NCI-H2196 (cell line): ENCODE data around the gene MIOS.
A peak's percentile ranks its signal among the peaks of the same experiment; 100 is the strongest.
"Not testable (repeated sequence)": the region's sequence is repeated elsewhere in the genome, so short reads cannot be mapped to it uniquely, and the experiment has no call there.

Experiments used
- DNase-seq: peaks from one replicate; lab custom pipeline; 2025; ENCODE audit not compliant: unreplicated experiment; lab: John Stamatoyannopoulos, UW

The MIOS gene

DNA sequence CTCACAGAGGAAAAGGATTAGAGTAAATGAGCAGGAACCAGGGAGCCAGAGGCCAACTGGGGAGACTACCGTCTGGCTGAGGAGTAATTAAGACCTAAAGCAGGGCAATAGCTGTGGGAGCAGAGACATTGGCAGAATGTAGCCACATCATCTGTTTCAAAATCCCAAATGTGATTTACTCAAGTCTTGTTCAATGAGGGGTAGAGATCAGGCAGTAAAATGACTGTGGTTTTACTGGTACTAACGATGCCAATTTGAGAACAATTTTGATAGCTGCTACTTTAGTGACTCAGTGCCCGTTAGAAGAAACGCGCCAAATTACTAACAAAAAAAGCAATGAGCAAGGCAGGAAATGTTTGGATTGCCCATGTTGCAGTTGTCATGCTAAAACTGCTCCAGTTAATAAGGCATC, 12.7 kb upstream of the MIOS start:
- DNase-seq = peak; percentile 20

DNA sequence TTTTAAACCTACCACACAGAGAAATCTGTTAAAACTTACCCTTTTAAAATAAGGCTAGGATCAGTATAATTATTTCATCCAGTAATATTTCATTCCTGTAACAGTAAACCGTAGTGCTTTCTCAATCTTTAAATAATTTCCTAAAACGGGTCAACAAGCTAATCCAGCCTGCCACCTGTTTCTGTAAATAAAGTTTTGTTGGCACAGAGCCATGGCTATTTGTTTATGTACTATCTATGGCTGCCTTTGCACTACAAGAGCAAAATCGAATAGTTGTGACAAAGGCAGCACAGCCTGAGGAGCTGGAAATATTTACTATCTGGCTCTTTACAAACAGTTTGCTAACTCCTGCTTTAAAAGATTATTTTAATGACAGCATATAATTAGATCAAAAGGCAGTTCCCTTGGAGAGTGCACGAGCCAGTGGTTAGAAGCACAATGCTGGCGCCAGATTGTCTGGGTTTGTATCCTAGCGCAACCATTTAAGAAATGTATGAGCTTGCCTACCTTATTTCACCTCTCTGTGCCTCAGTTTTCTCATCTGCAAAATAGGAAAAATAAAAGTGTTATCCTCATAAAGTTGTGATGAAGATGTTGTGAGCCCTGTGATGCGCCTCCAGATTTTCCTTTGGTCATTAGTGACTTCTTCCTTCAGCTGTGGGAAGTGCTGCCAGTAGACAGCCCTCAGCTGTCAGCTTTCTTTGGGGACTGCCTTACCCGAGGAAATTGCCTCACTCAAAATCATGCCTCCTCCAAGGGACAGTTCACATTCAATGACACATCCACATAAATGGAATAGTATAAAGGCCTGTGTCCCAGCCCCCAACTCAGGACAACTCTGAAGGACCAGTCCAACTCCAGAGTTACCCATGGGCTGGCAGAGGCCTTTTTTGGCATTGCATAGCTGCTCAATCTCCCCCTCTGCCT, 11.8 kb upstream of the MIOS start:
- peak; percentile 79 for DNase-seq

DNA sequence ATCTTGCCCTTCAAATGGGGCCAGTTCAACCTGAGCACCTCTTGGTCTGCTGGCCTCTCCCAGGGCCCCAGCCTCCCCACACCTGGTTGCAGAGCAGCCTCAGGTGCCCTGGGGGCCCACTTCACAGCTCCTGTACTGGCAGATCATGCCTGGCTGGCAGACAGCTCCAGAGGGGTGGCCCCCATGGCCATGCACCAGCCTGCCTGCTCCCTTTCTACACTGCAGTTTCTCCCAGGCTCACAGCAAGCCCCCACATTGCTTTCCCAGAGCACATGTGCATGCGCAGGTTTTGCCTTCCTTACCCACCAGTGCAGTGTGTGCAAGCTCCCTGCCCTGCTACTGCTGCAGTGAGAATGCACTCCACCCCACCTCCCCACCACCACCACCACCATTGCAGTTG, 9.8 kb upstream of the MIOS start:
- no peak for DNase-seq

DNA sequence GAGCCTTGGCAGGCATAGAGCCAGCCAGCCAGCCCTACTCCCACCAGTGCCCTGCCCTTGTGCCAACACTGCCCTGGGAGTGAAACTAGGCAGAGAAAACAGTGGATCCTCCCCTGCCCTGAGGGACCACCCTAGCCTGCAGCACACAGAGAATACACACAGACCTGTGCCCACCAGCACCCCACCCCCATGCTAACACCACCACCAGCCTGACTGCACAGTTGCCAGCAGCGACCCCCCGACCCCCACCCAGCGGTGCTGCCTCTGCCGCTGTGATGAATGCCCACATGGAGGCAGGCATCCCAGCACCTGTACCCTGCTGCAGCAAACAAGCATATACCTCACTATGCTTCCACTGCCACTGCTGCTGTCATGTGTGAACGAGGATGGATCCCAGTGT, 9.4 kb upstream of the MIOS start:
- no peak for DNase-seq

DNA sequence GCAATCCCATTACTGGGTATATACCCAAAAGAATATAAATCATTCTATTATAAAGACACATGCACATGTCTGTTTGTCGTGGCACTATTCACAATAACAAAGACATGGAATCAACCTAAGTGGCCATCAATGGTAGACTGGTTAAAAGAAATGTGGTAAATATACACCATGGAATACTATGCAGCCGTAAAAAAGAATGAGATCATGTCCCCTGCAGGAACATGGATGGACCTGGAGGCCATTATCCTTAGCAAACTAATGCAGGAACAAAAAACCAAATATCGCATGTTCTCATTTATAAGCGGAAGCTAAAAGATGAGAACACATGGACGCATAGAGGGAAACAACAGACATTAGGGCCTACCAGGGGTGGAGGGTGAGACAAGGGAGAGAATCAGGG, 5.1 kb upstream of the MIOS start:
- DNase-seq = not testable (repeated sequence)

DNA sequence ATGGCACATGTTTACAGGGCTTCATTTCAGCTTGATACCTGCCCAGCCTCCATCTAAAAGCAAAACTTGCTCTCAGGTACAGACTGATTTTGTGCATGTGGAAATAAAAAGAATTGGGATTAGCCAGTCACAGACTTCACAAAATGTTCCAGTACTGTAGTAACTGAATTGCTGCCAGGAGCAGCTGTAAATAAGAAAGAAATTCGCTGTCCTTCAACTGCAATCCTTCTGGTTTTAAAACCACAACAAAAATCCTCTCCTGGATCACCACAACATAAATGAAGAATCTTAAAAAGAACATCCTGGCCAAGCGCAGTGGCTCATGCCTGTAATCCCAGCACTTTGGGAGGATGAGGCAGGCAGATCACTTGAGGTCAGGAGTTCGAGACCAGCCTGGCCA, 3.9 kb upstream of the MIOS start:
- DNase-seq = no peak

DNA sequence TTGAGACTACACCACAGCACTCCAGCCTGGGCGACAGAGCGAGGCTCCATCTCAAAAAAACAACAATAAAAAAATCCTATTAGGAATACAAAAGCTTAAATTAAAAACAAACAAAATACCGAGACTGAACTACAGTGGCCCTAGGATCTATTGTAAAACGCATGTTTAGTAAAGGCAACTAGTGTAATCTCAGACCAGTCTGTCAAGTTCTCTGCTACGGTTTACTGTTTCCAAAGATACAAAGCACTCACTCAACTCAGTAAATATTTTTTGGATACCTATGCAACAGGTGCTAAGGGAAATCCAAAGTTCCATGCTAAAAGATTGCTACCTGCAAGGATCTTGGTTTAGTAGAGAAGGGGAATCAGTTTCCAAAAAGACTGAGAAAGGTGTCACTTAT, 3.4 kb upstream of the MIOS start:
- DNase-seq = no peak

DNA sequence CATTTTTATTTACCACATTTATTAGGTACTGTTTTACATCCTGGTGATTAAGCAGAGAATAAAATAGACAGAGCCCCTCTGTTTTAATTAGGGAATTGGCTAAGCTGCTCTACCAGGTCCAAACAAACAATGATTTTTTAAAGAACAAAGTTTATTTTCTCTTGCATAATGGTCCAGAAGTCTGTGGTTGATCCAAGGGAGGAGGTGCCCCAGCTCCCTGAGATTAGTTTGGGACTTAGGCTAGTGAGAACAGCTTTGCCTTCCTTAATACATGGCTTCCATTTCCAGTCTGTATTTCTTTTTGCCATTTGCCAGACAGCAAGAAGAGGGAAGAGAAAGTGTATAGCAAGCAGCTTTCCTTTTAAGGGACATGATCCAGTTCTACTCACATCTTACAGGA, 2.9 kb upstream of the MIOS start:
- no peak for DNase-seq

DNA sequence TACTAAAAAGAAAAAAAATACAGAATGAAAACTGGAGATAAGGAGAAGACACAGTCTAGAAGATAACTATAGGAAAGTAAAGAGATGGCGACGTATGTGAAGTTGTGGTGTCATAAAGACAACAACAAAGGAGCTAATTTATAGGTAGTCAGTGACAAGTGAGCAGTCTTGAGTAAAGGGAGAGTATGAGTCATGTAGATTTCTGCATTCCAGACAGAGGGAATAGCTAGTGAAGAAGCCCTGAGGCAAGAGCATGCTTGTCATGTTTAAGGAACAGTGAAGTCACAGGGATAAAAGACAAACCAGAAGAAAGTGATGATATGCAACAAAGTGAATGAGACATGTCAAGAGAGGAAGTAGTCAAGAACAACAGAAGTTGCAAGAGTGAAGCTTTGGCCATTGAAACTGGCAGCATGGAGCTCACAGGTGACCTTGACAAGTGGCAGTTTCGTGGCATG, 2.3 kb upstream of the MIOS start:
- no peak for DNase-seq

DNA sequence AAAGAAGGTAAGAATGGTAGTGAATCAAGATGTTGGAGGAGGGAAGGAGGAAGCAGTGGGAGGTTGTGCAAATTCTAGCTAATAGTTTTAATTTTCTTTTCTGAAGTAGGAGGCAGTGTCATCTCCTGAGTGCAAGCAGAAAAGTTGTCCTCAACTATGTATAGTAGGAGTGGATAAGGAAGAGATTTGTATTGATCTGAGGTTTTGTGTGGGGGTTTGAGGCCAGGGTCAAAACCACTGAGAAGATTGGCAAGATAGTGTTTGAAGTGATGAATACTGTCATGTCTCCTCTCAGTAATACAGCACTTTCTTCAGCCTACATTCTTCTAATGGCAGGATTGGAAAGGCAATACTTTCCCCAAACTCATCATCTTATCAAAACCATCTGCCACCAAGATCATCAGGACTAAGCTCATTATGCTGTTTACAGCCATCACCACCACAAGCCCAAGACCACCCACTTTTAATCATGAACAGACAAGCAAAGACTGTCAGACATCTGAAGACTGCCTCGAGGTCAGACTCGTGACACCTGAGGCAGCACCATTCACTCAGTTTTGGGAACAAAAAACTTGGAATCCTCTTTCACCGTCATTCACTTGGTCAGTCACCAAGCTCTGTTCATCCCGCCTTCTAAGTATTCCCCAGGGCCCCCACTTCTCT, 1.5 kb upstream of the MIOS start:
- no peak for DNase-seq

DNA sequence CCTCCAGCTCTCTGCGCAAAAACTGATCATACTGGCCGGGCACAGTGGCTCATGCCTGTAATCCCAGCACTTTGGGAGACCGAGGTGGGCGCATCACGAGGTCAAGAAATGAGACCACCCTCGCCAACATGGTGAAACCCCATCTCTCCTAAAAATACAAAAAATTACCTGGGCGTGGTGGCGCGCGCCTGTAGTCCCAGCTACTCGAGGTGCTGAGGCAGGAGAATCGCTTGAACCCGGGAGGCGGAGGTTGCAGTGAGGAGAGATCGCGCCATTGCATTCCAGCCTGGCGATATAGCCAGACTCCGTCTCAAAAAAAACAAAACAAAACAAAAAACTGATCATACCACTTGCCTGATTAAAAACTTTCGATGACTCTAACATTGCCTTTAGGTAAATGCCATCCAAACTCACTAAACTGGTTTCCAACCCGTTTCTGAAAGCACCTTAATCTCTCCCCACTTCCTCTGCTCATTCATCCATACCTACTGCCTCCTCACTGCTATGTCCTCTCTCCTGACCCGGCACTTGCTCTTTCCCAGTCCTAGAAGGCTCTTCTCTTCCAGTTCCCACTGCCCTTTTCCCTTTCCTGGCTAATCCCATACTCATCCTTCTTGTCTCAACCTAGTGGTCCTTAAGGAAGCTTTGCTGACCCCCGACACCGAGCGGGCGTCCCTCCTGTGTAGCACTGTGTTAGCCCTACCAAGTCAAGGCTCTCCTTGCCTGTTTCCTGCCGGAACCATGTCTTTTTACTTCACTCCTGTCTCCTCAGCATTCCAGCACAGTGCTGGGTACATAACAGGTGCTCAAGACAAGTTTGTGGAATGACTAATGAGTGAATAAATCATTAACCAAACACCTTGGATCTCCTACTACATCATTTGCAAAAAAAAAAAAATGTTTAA, 686 bp upstream of the MIOS start:
- DNase-seq = no peak

DNA sequence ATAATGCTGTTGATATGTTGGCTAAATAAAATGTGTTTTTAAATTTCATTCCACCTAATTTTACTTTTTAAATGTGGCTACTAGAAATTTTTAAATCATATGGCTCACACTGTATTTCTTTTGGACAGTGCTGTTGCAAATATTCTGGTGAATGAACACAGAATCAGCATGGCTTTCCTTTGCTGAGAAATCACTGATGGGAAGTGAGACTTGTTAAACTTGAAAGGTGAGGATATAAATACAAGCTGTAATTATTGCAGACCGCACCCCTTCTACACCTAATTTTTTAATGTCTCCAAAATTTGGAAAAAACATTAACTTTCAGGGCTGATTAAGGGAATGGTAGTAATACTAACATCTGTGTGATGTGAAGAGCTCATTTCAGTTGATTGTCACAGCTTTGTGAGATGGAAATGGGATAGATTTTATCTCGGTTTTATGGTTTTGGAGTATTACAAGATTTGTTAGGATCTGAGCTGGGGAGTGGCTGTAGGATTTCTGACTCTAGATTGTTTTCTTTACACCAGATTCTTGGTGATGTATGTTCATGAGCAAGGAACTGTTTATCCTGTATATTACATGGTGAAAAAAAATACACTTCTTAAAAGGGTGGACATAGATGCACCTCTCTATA, 1.3 kb downstream of the MIOS start:
- DNase-seq = no peak

DNA sequence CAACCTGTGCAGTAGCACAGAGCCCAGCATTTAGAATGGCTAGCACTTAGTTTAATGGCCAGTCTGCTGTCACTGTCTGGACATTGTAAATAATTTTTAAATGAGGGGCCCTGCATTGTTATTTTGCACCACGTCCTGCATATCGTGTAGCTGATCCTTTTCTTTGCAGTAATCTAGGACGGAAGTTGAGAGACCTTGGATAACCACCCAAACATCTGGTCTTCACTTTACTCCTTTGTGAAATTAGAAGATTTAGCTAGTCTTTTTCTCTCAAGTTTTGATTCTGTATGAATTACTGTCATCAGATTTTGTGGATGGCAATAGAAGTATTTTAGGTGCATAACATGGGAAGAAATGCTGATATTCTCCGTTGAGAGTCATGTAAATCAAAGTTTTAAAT, 1.9 kb downstream of the MIOS start:
- no peak for DNase-seq

DNA sequence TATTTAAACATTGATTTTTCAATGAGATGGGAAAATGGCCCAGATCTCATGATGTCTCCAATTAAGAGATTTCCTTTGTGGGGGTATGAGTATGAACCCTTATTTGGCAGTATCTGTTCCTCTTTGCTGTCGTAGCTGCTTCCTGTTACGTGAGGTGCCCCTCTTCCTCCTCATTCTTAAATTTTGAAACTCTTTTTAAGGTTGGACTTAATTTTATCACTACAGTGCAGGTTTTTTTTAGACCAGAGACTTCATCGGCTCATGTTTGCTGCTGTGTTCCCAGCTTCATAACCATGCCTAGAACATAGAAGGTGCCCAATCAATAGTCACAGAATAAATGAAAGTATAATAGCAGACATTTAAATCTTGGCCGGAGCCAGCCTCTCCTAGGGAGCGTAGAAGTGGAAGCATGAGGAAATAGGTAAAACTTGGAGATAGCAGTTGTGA, 2.4 kb downstream of the MIOS start:
- DNase-seq = no peak

DNA sequence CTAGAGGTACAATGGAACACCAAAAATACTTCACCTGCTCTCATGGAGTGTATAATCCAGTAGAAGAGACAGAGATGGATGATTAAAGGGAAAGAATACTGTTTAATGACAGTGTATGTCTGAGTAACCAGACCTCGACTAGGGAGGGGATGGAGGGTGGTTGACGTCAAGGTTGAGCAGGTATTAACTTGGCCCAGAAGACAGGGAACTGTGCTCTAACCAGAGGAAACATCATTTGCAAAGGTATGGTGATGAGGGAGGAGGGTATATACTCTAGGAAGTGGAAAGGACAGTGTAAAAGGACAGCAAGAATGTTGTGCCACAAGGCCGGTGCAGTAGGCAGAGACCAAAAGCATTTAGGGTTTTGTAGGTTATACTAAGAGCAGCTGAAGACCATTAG, 2.9 kb downstream of the MIOS start:
- no peak for DNase-seq

DNA sequence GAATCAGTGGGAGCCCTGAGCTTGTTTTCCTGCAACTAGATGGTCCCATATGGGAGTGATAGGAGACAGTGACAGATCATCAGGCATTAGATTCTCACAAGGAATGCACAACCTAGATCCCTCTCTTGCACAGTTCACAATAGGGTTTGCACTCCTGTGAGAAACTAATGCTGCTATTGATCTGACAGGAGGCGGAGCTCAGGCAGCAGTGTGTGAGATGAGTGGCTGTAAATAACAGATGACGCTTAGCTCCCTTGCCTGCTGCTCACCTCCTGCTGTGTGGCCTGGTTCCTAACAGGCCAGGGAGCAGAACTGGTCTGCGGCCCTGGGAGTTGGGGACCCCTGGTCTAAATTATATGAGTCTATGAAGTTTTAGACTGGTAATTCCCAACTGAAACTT, 3.9 kb downstream of the MIOS start:
- DNase-seq = no peak

DNA sequence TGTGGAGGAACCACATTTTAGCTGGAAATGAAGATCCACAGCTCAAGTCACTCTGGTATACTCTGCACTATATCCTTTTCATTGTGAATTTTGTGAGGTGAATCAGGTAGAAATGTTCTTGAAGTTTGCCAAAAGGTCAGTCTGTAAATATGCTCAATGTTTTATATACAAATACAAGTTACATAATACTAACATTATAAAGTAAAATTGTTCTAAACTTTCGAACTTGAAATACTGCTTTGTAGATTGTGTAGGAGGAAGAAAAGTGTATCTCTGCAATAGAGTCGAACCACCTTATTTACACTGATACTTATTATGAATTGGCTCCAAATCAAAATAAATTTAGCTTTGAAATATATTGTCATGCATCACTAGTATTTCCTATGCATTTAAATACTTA, 7.0 kb downstream of the MIOS start:
- DNase-seq = no peak

DNA sequence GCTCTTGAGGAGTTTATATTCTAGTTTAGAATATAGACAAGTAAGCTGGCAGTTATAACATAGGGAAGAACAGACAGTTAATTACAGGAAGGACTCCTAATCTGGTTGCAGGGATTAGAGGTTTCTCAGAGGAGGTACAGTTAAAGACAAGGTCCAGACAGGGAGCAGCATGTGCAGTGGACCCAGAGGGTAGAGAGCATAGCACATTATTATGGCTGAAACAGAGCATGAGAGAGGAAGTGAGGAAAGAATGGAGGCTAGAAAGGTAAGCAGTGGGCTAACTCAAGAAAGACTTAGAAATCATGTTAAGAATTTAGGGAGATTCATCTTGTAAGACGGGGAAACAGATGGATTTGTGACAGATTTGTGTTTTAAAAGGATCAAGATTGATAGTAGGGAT, 9.7 kb downstream of the MIOS start:
- no peak for DNase-seq

DNA sequence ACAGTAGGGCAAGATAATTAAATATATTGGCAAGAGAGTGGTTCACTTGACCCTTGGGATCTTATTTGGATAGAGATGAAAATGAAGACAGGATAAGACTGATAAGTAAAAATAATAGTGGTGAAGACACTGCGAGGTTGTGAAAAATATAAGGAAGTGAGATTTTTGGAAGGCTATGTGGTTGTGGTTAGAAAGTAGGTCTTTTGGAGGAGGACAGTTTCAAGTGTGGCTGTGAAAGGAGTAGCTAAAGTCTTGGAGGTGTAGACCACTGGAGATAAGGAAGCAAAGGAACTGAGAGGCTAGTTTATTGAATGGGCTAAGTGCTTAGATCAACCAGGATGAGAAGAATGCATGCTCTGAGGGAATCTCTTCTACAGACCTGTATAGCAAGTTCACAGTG, 11.2 kb downstream of the MIOS start:
- no peak for DNase-seq

DNA sequence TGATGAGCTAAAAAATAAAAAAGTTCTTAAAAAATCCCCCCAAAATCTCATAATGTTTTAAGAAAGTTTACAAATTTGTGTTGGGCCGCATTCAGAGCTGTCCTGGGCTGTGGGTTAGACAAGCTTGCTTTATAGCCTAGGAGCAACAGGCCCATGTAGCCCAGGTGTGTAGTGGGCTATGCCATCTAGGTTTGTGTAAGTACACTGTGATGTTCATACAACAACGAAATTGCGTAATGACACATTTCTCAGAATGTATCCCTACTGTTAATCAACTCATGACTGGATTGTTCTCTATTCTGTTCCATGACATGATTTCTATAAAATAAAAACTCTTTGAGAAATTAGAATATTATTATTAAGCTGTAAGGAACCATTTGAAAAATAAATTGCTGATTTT, 13.0 kb downstream of the MIOS start:
- DNase-seq = no peak
